Measurements from ENCODE around the gene NFYC.

The NFYC gene

GRCh38 chr1:40691538-40692428, at the start of gene NFYC:
NFYC (plus strand) TSS chr1:40691704; CDS start chr1:40738844, 47,140 bp downstream.
- peak; percentile 93 for DNase-seq

GRCh38 chr1:40645118-40645680, 46.3 kb upstream of the NFYC start:
- no peak for DNase-seq

- no peak for DNase-seq
Measured at GRCh38 chr1:40646315-40646714, 45.2 kb upstream of the NFYC start.

- no peak for DNase-seq
Measured at GRCh38 chr1:40648200-40648599, 43.3 kb upstream of the NFYC start.

GRCh38 chr1:40648928-40649591, 42.4 kb upstream of the NFYC start:
- no peak for DNase-seq

GRCh38 chr1:40649592-40649930, 41.9 kb upstream of the NFYC start:
- no peak for DNase-seq

GRCh38 chr1:40650075-40650474, 41.4 kb upstream of the NFYC start:
- no peak for DNase-seq

GRCh38 chr1:40651138-40651857, 40.2 kb upstream of the NFYC start:
- DNase-seq, result no peak

GRCh38 chr1:40652468-40652867, 39.0 kb upstream of the NFYC start:
- DNase-seq, result no peak

GRCh38 chr1:40652979-40653378, 38.5 kb upstream of the NFYC start:
- DNase-seq, result no peak

GRCh38 chr1:40653851-40654537, 37.5 kb upstream of the NFYC start:
- DNase-seq, result no peak

GRCh38 chr1:40657046-40657445, 34.5 kb upstream of the NFYC start:
- DNase-seq, result no peak

GRCh38 chr1:40658751-40659648, 32.5 kb upstream of the NFYC start:
- DNase-seq, result no peak

- DNase-seq, result no peak
Measured at GRCh38 chr1:40659649-40659947, 31.9 kb upstream of the NFYC start.

GRCh38 chr1:40661678-40662077, 29.8 kb upstream of the NFYC start:
- no peak for DNase-seq

GRCh38 chr1:40662151-40662550, 29.4 kb upstream of the NFYC start:
- no peak for DNase-seq

GRCh38 chr1:40662864-40663263, 28.6 kb upstream of the NFYC start:
- peak in 1 of 2 experiments; percentile 9 for DNase-seq

- DNase-seq, result no peak
Measured at GRCh38 chr1:40663324-40664166, 28.0 kb upstream of the NFYC start.

GRCh38 chr1:40664167-40664537, 27.4 kb upstream of the NFYC start:
- no peak for DNase-seq

- no peak for DNase-seq
Measured at GRCh38 chr1:40664791-40665190, 26.7 kb upstream of the NFYC start.
